SK-N-SH (cell line): ENCODE data around the gene SMARCE1.

Experiments used
- CHD2 ChIP-seq: fragments of 150-350 bp; IDR thresholded peaks from 2 replicates; pipeline ENCODE4 v1.6.1; 2018; ENCODE audit warnings: low read length; ENCODE audit not compliant: partially characterized antibody
- ELF1 ChIP-seq: IDR thresholded peaks from 2 replicates; pipeline ENCODE4 v1.4.0; 2012
- EP300 ChIP-seq, 2 experiments: IDR thresholded peaks; 2 replicates each; pipeline versions ENCODE4 v1.4.0 to v1.6.1; 2012; ENCODE audit warnings: borderline replicate concordance in 1 of 2, low read depth in 1 of 2, low read length in 1 of 2
- EZH2phosphoT487 ChIP-seq: fragments of 200-600 bp; sonication (generic); IDR thresholded peaks from 2 replicates; pipeline ENCODE4 v1.6.1; 2017; ENCODE audit warnings: low read depth, mixed run types, mild to moderate bottlenecking, antibody characterized with exemption, moderate library complexity, borderline replicate concordance
- NFIC ChIP-seq: IDR thresholded peaks from 2 replicates; pipeline ENCODE4 v1.4.0; 2012; ENCODE audit warnings: borderline replicate concordance
- RAD21 ChIP-seq: IDR thresholded peaks from 2 replicates; pipeline ENCODE4 v1.6.1; 2012; ENCODE audit warnings: mild to moderate bottlenecking, low read length
- SMC3 ChIP-seq: IDR thresholded peaks from 2 replicates; pipeline ENCODE4 v1.6.1; 2012; ENCODE audit warnings: low read depth, low read length, improper control_type of control experiment
- TAF1 ChIP-seq: IDR thresholded peaks from 2 replicates; pipeline ENCODE4 v1.6.1; 2012; ENCODE audit warnings: low read depth, mild to moderate bottlenecking, low read length, moderate library complexity, borderline replicate concordance
- TEAD4 ChIP-seq: IDR thresholded peaks from 2 replicates; pipeline ENCODE4 v1.4.0; 2012; ENCODE audit warnings: mild to moderate bottlenecking, borderline replicate concordance; ENCODE audit not compliant: insufficient read depth
- YY1 ChIP-seq: IDR thresholded peaks from 2 replicates; pipeline ENCODE4 v1.4.0; 2012; ENCODE audit warnings: low read depth, mild to moderate bottlenecking
- ZBTB33 ChIP-seq: IDR thresholded peaks from 2 replicates; pipeline ENCODE4 v1.4.0; 2012; ENCODE audit warnings: low read depth, borderline replicate concordance
- TF ChIP-seq, protein P1 (sequence below): IDR thresholded peaks from 2 replicates; pipeline ENCODE4; 2012
- TF ChIP-seq, protein P2 (sequence below): fragments of 200-600 bp; sonication (generic); IDR thresholded peaks from 2 replicates; pipeline ENCODE4 v1.6.1; 2017; ENCODE audit warnings: antibody characterized with exemption, mild to moderate bottlenecking, moderate library complexity

GRCh38 chr17:40680998-40681397, 33.4 kb upstream of the SMARCE1 start:
- TF ChIP-seq, protein P1, sequence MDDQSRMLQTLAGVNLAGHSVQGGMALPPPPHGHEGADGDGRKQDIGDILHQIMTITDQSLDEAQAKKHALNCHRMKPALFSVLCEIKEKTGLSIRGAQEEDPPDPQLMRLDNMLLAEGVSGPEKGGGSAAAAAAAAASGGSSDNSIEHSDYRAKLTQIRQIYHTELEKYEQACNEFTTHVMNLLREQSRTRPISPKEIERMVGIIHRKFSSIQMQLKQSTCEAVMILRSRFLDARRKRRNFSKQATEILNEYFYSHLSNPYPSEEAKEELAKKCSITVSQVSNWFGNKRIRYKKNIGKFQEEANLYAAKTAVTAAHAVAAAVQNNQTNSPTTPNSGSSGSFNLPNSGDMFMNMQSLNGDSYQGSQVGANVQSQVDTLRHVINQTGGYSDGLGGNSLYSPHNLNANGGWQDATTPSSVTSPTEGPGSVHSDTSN = no peak
- TF ChIP-seq TAF1 (no peak), TEAD4 (no peak), NFIC (no peak), ELF1 (no peak), ZBTB33 (no peak), YY1 (no peak), CHD2 (no peak), EZH2phosphoT487 (no peak), RAD21 (no peak), SMC3 (no peak), EP300 (IDR thresholded peaks at IDR 0.05; ENCODE audit: borderline replicate concordance in 1 of 2, low read depth in 1 of 2, low read length in 1 of 2) (no peak)
- TF ChIP-seq, protein P2, sequence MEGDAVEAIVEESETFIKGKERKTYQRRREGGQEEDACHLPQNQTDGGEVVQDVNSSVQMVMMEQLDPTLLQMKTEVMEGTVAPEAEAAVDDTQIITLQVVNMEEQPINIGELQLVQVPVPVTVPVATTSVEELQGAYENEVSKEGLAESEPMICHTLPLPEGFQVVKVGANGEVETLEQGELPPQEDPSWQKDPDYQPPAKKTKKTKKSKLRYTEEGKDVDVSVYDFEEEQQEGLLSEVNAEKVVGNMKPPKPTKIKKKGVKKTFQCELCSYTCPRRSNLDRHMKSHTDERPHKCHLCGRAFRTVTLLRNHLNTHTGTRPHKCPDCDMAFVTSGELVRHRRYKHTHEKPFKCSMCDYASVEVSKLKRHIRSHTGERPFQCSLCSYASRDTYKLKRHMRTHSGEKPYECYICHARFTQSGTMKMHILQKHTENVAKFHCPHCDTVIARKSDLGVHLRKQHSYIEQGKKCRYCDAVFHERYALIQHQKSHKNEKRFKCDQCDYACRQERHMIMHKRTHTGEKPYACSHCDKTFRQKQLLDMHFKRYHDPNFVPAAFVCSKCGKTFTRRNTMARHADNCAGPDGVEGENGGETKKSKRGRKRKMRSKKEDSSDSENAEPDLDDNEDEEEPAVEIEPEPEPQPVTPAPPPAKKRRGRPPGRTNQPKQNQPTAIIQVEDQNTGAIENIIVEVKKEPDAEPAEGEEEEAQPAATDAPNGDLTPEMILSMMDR = no peak
